HG03521 (cell line): Measurements from ENCODE around the gene OR2D3.
A peak's percentile ranks its signal among the peaks of the same experiment; 100 is the strongest.
"Not testable (repeated sequence)": the region's sequence is repeated elsewhere in the genome, so short reads cannot be mapped to it uniquely, and the experiment has no call there.

Experiments
- ATAC-seq: cut with Tn5 transposase; IDR thresholded peaks from one replicate; pipeline ENCODE4 v1.9.1; 2021; ENCODE audit warnings: mild to moderate bottlenecking, moderate library complexity; ENCODE audit not compliant: unreplicated experiment

Gene OR2D3

GRCh38 chr11:6927030-6927617, 6.3 kb downstream of the OR2D3 start:
- peak; percentile 72 for ATAC-seq

GRCh38 chr11:6928916-6929315, 8.1 kb downstream of the OR2D3 start:
- no peak for ATAC-seq

GRCh38 chr11:6931146-6931713, 10.4 kb downstream of the OR2D3 start:
- ATAC-seq: no peak

GRCh38 chr11:6932145-6932544, 11.3 kb downstream of the OR2D3 start:
- no peak for ATAC-seq

GRCh38 chr11:6941970-6942369, 21.2 kb downstream of the OR2D3 start:
- ATAC-seq: no peak

- ATAC-seq: no peak
These were observed 22.3 kb downstream of the OR2D3 start for GRCh38 chr11:6943131-6943530.

GRCh38 chr11:6954248-6954647, 33.4 kb downstream of the OR2D3 start:
- ATAC-seq: not testable (repeated sequence)

GRCh38 chr11:6962141-6962540, 41.3 kb downstream of the OR2D3 start:
- no peak for ATAC-seq

- peak; percentile 78 for ATAC-seq
These were observed 41.9 kb downstream of the OR2D3 start for GRCh38 chr11:6962673-6963072.

GRCh38 chr11:6968816-6969215, 48.0 kb downstream of the OR2D3 start:
- ATAC-seq: no peak

- ATAC-seq: not testable (repeated sequence)
These were observed 49.1 kb downstream of the OR2D3 start for GRCh38 chr11:6969854-6970253.
